Stomach (tissue), 9 donors: ENCODE data around the gene SMAD4. TPM values are rescaled to one million over a fixed set of nuclear protein-coding genes. Genes with fewer than 3 reads are reported as not detected.

ENCODE experiments used
- DNase-seq, 2 donors: peaks; one replicate each; pipeline versions ENCODE4 v3.0.0 to v3.0.0-alpha.2; 2013 to 2019
- H3K27ac ChIP-seq, 5 donors: fragments of 200-600 bp in 4 of 5; sonication (generic) in 4 of 5; one replicate each; pipeline ENCODE4 v1.5.1; 2013 to 2019; ENCODE audit warnings: mild to moderate bottlenecking in 1 of 5, moderate library complexity in 1 of 5
- H3K27me3 ChIP-seq, 3 donors: fragments of 200-600 bp; sonication (generic); one replicate each; pipeline ENCODE4 v1.5.1; 2017 to 2019; ENCODE audit warnings: mixed run types in 1 of 3
- H3K36me3 ChIP-seq, 4 donors: fragments of 200-600 bp; sonication (generic); 1 replicate in 3 of 4; 2 replicates in 1 of 4; pipeline ENCODE4 v1.5.1; 2016 to 2019
- H3K4me1 ChIP-seq, 4 donors: fragments of 200-600 bp; sonication (generic); one replicate each; pipeline ENCODE4 v1.5.1; 2016 to 2019
- H3K4me3 ChIP-seq, 4 donors: fragments of 200-600 bp; sonication (generic) in 3 of 4; one replicate each; pipeline ENCODE4 v1.5.1; 2016 to 2019; ENCODE audit warnings: mild to moderate bottlenecking in 1 of 4
- H3K9me3 ChIP-seq, 4 donors: fragments of 200-600 bp; sonication (generic); one replicate each; pipeline ENCODE4 v1.5.1; 2016 to 2019
- EP300 ChIP-seq: sonication (generic); formaldehyde crosslinking; IDR thresholded peaks from one replicate; pipeline ENCODE4 v1.6.1; 2017; ENCODE audit warnings: antibody characterized with exemption
- POLR2A ChIP-seq, 4 donors: fragments of 450-650 bp; IDR thresholded peaks; one replicate each; pipeline ENCODE4 v1.6.1; 2016; ENCODE audit warnings: antibody characterized with exemption in 4 of 4, control low read depth in 2 of 4, mild to moderate bottlenecking in 1 of 4, moderate library complexity in 1 of 4
- POLR2AphosphoS5 ChIP-seq, 3 donors: sonication (generic); formaldehyde crosslinking; IDR thresholded peaks; one replicate each; pipeline ENCODE4 v1.6.1; 2016; ENCODE audit warnings: antibody characterized with exemption in 3 of 3
- WGBS, 5 donors: extraction: QIAGEN DNeasy Blood & Tissue Kit in 3 of 5; methylation state at CpG; one replicate each; pipeline versions ENCODE4 v1.1.5 to v1.1.7; 2013 to 2018; 5-methylcytosine and 5-hydroxymethylcytosine counted together
- intact Hi-C: fragments of 100-400 bp; cut with DNase I; formaldehyde crosslinking; loops from one replicate; pipeline ENCODE4 v1.15.1; 2023; ENCODE audit warnings: low total_unique reads
- polyA plus RNA-seq, 3 donors: library from polyadenylated mRNA; stranded (reverse); fragments of 200-250 nt; gene quantifications; one replicate each; pipeline ENCODE4 v1.2.3, GENCODE V29; 2013
- total RNA-seq, 5 donors: library from RNA; depleted of rRNA; stranded (reverse); fragments of >200 nt; gene quantifications; one replicate each; pipeline versions ENCODE4 v1.1.0 to v1.2.3, GENCODE V29; 2014 to 2016
- TF ChIP-seq, protein P1 (sequence below), 7 experiments: fragments of 450-650 bp in 4 of 7; fragments of 200-600 bp in 3 of 7; sonication (generic) in 3 of 7; IDR thresholded peaks; one replicate each; pipeline ENCODE4 v1.5.1; 2016 to 2019; ENCODE audit warnings: antibody characterized with exemption in 7 of 7, control low read depth in 2 of 7, mild to moderate bottlenecking in 1 of 7
- donor health status: healthy with polysubstance abuse.
- donor health status: Bipolar disorder and iron deficiency.
- donor health status: healthy.

SMAD4 gene
- total and polyA plus RNA-seq, 8 donors = 10.4 to 184 (median 68.1) TPM

DNA sequence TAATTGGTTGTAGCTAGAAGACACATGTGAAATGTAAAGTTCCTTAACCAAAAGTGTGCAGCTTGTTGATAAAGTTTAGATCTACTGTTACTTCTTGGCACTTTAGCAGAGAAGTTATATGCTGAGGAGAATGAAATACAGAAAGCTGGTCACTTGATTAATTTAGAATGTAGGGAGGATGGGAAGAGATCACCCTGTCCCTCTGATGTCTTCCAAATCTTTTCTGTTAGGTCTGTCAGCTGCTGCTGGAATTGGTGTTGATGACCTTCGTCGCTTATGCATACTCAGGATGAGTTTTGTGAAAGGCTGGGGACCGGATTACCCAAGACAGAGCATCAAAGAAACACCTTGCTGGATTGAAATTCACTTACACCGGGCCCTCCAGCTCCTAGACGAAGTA lies 48.0 kb downstream of the SMAD4 start:
- Histone ChIP-seq H3K4me3 (no peak overlapping the region), H3K27ac (no peak overlapping the region), H3K4me1 (peaks cover 0 to 15% (median 5%) of the 10 kb centered on the region in 4 donors), H3K27me3 (no peaks in the 10 kb centered on the region), H3K36me3 (peaks cover 19 to 74% (median 71%) of the 10 kb centered on the region in 4 donors), H3K9me3 (no peaks in the 10 kb centered on the region)
- TF ChIP-seq POLR2A (IDR thresholded peaks at IDR 0.05) (no peak), POLR2AphosphoS5 (IDR thresholded peaks at IDR 0.05) (no peak)
- intact Hi-C loops = no loop called here
- WGBS, 5 donors = 93 to 95% (median 93%) methylated on average over 5 of the region's 5 CpGs
- DNase-seq = no peak

DNA sequence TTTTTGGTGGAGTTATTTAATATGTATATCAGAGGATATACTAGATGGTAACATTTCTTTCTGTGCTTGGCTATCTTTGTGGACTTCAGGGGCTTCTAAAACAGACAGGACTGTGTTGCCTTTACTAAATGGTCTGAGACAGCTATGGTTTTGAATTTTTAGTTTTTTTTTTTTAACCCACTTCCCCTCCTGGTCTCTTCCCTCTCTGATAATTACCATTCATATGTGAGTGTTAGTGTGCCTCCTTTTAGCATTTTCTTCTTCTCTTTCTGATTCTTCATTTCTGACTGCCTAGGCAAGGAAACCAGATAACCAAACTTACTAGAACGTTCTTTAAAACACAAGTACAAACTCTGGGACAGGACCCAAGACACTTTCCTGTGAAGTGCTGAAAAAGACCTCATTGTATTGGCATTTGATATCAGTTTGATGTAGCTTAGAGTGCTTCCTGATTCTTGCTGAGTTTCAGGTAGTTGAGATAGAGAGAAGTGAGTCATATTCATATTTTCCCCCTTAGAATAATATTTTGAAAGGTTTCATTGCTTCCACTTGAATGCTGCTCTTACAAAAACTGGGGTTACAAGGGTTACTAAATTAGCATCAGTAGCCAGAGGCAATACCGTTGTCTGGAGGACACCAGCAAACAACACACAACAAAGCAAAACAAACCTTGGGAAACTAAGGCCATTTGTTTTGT lies 52.7 kb downstream of the SMAD4 start:
- intact Hi-C loops = no loop called here

DNA sequence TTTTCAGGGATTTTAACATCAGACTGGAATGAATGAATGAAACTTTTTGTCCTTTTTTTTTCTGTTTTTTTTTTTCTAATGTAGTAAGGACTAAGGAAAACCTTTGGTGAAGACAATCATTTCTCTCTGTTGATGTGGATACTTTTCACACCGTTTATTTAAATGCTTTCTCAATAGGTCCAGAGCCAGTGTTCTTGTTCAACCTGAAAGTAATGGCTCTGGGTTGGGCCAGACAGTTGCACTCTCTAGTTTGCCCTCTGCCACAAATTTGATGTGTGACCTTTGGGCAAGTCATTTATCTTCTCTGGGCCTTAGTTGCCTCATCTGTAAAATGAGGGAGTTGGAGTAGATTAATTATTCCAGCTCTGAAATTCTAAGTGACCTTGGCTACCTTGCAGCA lies 53.4 kb downstream of the SMAD4 start:
- 38 to 97% (median 86%) methylated on average over 1 of the region's 1 CpG for WGBS, 5 donors
- TF ChIP-seq EP300 (no peak), POLR2A (IDR thresholded peaks at IDR 0.05) (no peak), POLR2AphosphoS5 (IDR thresholded peaks at IDR 0.05) (no peak)
- TF ChIP-seq, protein P1, sequence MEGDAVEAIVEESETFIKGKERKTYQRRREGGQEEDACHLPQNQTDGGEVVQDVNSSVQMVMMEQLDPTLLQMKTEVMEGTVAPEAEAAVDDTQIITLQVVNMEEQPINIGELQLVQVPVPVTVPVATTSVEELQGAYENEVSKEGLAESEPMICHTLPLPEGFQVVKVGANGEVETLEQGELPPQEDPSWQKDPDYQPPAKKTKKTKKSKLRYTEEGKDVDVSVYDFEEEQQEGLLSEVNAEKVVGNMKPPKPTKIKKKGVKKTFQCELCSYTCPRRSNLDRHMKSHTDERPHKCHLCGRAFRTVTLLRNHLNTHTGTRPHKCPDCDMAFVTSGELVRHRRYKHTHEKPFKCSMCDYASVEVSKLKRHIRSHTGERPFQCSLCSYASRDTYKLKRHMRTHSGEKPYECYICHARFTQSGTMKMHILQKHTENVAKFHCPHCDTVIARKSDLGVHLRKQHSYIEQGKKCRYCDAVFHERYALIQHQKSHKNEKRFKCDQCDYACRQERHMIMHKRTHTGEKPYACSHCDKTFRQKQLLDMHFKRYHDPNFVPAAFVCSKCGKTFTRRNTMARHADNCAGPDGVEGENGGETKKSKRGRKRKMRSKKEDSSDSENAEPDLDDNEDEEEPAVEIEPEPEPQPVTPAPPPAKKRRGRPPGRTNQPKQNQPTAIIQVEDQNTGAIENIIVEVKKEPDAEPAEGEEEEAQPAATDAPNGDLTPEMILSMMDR (IDR thresholded peaks at IDR 0.05) = no peak

More for the DNA sequence above, 52.7 kb downstream of the SMAD4 start:
- no peak overlapping the region for H3K4me3 ChIP-seq
- DNase-seq = no peak
- peaks cover 24 to 90% (median 87%) of the 10 kb centered on the region in 4 donors for H3K36me3 ChIP-seq
- peaks cover 0 to 9% (median 0%) of the 10 kb centered on the region in 4 donors for H3K4me1 ChIP-seq
- 31 to 47% (median 37%) methylated on average over 2 of the region's 2 CpGs for WGBS, 5 donors
- H3K27ac ChIP-seq = no peak overlapping the region
- H3K27me3 ChIP-seq = no peaks in the 10 kb centered on the region
- no peaks in the 10 kb centered on the region for H3K9me3 ChIP-seq
- TF ChIP-seq POLR2AphosphoS5 (IDR thresholded peaks at IDR 0.05) = no peak
- TF ChIP-seq POLR2A (IDR thresholded peaks at IDR 0.05) = no peak
- no peak for TF ChIP-seq EP300
- TF ChIP-seq, protein P1 (IDR thresholded peaks at IDR 0.05) = no peak

DNA sequence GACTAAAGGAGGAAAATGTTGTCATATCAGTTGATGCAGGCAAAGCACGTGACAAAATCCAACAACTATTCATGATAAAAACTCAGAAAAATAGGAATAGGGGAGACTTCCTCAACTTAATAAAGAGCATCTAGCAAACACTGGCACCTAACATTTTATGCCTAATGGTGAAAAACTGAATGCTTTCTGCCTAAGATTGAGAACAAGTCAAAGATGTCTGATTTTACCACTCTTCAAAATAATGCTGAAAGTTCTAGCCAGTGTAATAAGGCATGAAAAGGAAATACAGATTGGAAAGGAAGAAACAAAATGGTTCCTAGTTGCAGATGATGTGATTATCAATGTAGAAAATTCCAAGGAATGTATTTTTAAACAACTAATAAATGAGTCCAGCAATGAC lies 58.4 kb downstream of the SMAD4 start:
- peaks cover 0 to 13% (median 2%) of the 10 kb centered on the region in 4 donors for H3K9me3 ChIP-seq
- no peak for DNase-seq
- WGBS, 5 donors = 96 to 100% (median 98%) methylated on average over 1 of the region's 1 CpG
- intact Hi-C loops = no loop called here
- H3K27ac ChIP-seq = no peak overlapping the region
- H3K4me3 ChIP-seq = no peak overlapping the region
- TF ChIP-seq POLR2AphosphoS5 (IDR thresholded peaks at IDR 0.05) = no peak
- TF ChIP-seq POLR2A (IDR thresholded peaks at IDR 0.05) = no peak
- TF ChIP-seq, protein P1 (IDR thresholded peaks at IDR 0.05) = no peak
- TF ChIP-seq EP300 = no peak
- H3K4me1 ChIP-seq = no peaks in the 10 kb centered on the region
- no peaks in the 10 kb centered on the region for H3K27me3 ChIP-seq
- peaks cover 11 to 36% (median 34%) of the 10 kb centered on the region in 4 donors for H3K36me3 ChIP-seq

More for the DNA sequence above, 53.4 kb downstream of the SMAD4 start:
- Histone ChIP-seq H3K27ac (no peak overlapping the region), H3K4me1 (peaks cover 0 to 9% (median 0%) of the 10 kb centered on the region in 4 donors), H3K36me3 (peaks cover 18 to 83% (median 80%) of the 10 kb centered on the region in 4 donors), H3K4me3 (no peak overlapping the region), H3K27me3 (no peaks in the 10 kb centered on the region), H3K9me3 (peaks cover 0 to 6% (median under 1%) of the 10 kb centered on the region in 4 donors)
- no peak for DNase-seq
- intact Hi-C loops = no loop called here

DNA sequence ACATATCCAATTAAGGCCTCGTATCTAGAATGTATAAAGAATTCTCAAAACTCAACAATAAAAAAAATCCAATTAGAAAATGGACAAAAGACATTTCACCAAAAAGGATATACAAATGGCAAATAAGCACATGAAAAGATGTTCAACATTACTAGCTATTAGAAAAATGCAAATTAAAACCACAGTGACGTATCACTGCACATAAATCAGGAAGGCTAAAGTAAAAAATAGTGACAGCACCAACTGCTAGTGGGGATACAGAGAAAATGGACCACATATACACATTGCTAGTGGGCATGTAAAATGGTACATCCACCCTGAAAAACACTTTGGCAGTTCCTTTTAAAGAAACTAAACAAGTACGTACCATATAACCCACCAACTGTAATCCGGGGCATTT lies 59.7 kb downstream of the SMAD4 start:
- no peaks in the 10 kb centered on the region for H3K4me1 ChIP-seq
- DNase-seq = no peak
- H3K27me3 ChIP-seq = no peaks in the 10 kb centered on the region
- intact Hi-C loops = no loop called here
- no peak overlapping the region for H3K27ac ChIP-seq
- H3K4me3 ChIP-seq = no peak overlapping the region
- H3K9me3 ChIP-seq = peaks cover 0 to 13% (median 2%) of the 10 kb centered on the region in 4 donors
- WGBS, 5 donors = 90 to 92% (median 91%) methylated on average over 4 of the region's 4 CpGs
- H3K36me3 ChIP-seq = peaks cover 2 to 25% (median 21%) of the 10 kb centered on the region in 4 donors
- no peak for TF ChIP-seq POLR2A (IDR thresholded peaks at IDR 0.05)
- no peak for TF ChIP-seq POLR2AphosphoS5 (IDR thresholded peaks at IDR 0.05)
- TF ChIP-seq EP300 = no peak
- TF ChIP-seq, protein P1 (IDR thresholded peaks at IDR 0.05) = no peak
